ENCODE data around the gene AR.

GRCh38 chrX:67582436-67582835 lies 38.6 kb downstream of the AR start:
- TF ChIP-seq POLR2A (IDR thresholded peaks at IDR 0.05) (no peak), CTCF (IDR thresholded peaks at IDR 0.05) (no peak), POLR2AphosphoS5 (IDR thresholded peaks at IDR 0.05) (no peak)

Data from sigmoid colon (tissue), 4 donors.